ENCODE measurements around the gene GPATCH2L. TPM values are rescaled to one million over a fixed set of nuclear protein-coding genes. Genes with fewer than 3 reads are reported as not detected.

The GPATCH2L gene
- total and polyA plus RNA-seq, 4 donors: 4.3 to 69.9 (median 32.4) TPM

DNA sequence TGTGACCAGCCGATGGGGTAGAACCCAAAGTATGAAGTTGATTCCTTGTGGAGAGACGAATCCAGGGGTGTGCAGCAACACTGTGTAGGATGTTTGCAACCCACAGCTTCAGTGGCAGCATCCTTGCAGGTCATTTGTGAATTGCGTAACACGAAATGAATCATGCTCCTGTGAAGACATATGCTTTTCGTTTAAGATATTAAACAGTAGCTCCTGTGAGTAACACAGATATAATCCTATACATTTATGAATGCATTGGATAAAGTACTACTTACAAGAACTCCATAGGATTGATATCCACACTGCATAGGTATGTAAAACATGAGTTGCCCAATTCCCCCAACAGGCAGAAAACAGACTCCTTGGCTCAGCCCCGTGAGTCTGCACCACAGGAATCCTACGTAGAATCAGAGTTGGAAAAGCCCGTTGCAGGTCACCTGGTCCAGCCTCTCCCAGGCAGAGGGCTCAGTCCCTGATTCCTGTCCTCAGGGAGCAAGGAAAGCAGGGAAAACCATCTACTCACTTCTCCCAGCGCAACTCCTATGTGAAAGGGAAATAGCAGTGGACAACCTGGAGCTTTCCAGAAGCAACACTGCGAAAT, 75.8 kb downstream of the GPATCH2L start:
- TF ChIP-seq CTCF (IDR thresholded peaks at IDR 0.05; ENCODE audit: control extremely low read depth, extremely low read depth): no peak
- 74 to 79% methylated on average over 10 of the region's 10 CpGs for WGBS, 2 donors

DNA sequence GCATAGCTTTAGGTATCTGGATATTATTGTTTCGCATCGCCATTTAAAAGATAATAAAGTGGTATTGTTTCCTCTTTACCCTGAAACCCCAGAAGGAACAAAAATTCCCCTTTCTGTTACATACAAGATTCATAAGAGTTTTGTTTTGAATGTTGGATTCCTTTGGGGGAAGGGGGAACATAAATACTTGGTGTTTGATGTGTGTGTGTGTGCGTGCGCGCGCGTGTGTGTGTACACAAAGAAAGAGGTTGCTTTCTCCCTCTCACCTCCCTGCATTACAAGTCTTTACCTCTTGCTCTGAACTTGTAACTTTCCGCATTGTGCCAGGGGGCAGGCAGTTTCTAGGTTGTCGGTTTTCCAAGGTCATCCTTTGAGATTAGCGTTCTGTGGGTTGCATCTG, 76.4 kb downstream of the GPATCH2L start:
- Histone ChIP-seq H3K9me3 (ENCODE audit: control insufficient read depth in 4 of 4, insufficient read depth in 3 of 4, low read length in 3 of 4) (peaks cover 0 to 1% (median 0%) of the 10 kb centered on the region in 4 donors), H3K4me3 (no peak overlapping the region), H3K27ac (ENCODE audit: low read depth in 1 of 2, low read length in 1 of 2) (no peak overlapping the region), H3K36me3 (ENCODE audit: control insufficient read depth in 4 of 4, insufficient read depth in 4 of 4, low read length in 4 of 4) (no peaks in the 10 kb centered on the region), H3K4me1 (ENCODE audit: control insufficient read depth in 5 of 5, insufficient read depth in 5 of 5, low read length in 5 of 5) (no peaks in the 10 kb centered on the region), H3K27me3 (ENCODE audit: control insufficient read depth in 3 of 3, insufficient read depth in 3 of 3, low read length in 2 of 3) (no peaks in the 10 kb centered on the region), H3K9ac (ENCODE audit: insufficient read depth in 1 of 2, low read length in 2 of 2) (no peak overlapping the region)
- ATAC-seq (ENCODE audit: insufficient read depth, low FRiP score) (no peak), DNase-seq (no peak)
- TF ChIP-seq CTCF (IDR thresholded peaks at IDR 0.05; ENCODE audit: control extremely low read depth, extremely low read depth): no peak
- 78 to 81% methylated on average over 10 of the region's 10 CpGs for WGBS, 2 donors

More for the DNA sequence above, 75.8 kb downstream of the GPATCH2L start:
- Histone ChIP-seq H3K4me3 (no peak overlapping the region), H3K27ac (ENCODE audit: low read depth in 1 of 2, low read length in 1 of 2) (no peak overlapping the region), H3K27me3 (ENCODE audit: control insufficient read depth in 3 of 3, insufficient read depth in 3 of 3, low read length in 2 of 3) (no peaks in the 10 kb centered on the region), H3K9me3 (ENCODE audit: control insufficient read depth in 4 of 4, insufficient read depth in 3 of 4, low read length in 3 of 4) (peaks cover 0 to 1% (median 0%) of the 10 kb centered on the region in 4 donors), H3K36me3 (ENCODE audit: control insufficient read depth in 4 of 4, insufficient read depth in 4 of 4, low read length in 4 of 4) (no peaks in the 10 kb centered on the region), H3K4me1 (ENCODE audit: control insufficient read depth in 5 of 5, insufficient read depth in 5 of 5, low read length in 5 of 5) (no peaks in the 10 kb centered on the region), H3K9ac (ENCODE audit: insufficient read depth in 1 of 2, low read length in 2 of 2) (no peak overlapping the region)
- no peak for ATAC-seq (ENCODE audit: insufficient read depth, low FRiP score)
- DNase-seq: no peak

- Histone ChIP-seq H3K4me3 (no peak overlapping the region), H3K27ac (ENCODE audit: low read depth in 1 of 2, low read length in 1 of 2) (no peak overlapping the region), H3K36me3 (ENCODE audit: control insufficient read depth in 4 of 4, insufficient read depth in 4 of 4, low read length in 4 of 4) (peaks cover 0 to 1% (median 0%) of the 10 kb centered on the region in 4 donors), H3K9ac (ENCODE audit: insufficient read depth in 1 of 2, low read length in 2 of 2) (no peak overlapping the region), H3K27me3 (ENCODE audit: control insufficient read depth in 3 of 3, insufficient read depth in 3 of 3, low read length in 2 of 3) (no peaks in the 10 kb centered on the region), H3K9me3 (ENCODE audit: control insufficient read depth in 4 of 4, insufficient read depth in 3 of 4, low read length in 3 of 4) (peaks cover 0 to 5% (median 0%) of the 10 kb centered on the region in 4 donors), H3K4me1 (ENCODE audit: control insufficient read depth in 5 of 5, insufficient read depth in 5 of 5, low read length in 5 of 5) (no peaks in the 10 kb centered on the region)
- TF ChIP-seq CTCF (IDR thresholded peaks at IDR 0.05; ENCODE audit: control extremely low read depth, extremely low read depth): no peak
- ATAC-seq (ENCODE audit: insufficient read depth, low FRiP score): no peak
- DNase-seq: no peak
- WGBS, 2 donors: 68 to 77% methylated on average over 4 of the region's 4 CpGs
Measured at GRCh38 chr14:76232800-76233199, 81.1 kb downstream of the GPATCH2L start.

- Histone ChIP-seq H3K9ac (ENCODE audit: insufficient read depth in 1 of 2, low read length in 2 of 2) (no peak overlapping the region), H3K4me1 (ENCODE audit: control insufficient read depth in 5 of 5, insufficient read depth in 5 of 5, low read length in 5 of 5) (no peaks in the 10 kb centered on the region), H3K27me3 (ENCODE audit: control insufficient read depth in 3 of 3, insufficient read depth in 3 of 3, low read length in 2 of 3) (no peaks in the 10 kb centered on the region), H3K9me3 (ENCODE audit: control insufficient read depth in 4 of 4, insufficient read depth in 3 of 4, low read length in 3 of 4) (peaks cover 0 to 8% (median 0%) of the 10 kb centered on the region in 4 donors), H3K36me3 (ENCODE audit: control insufficient read depth in 4 of 4, insufficient read depth in 4 of 4, low read length in 4 of 4) (peaks cover 0 to 8% (median 0%) of the 10 kb centered on the region in 4 donors), H3K27ac (ENCODE audit: low read depth in 1 of 2, low read length in 1 of 2) (no peak overlapping the region), H3K4me3 (no peak overlapping the region)
- DNase-seq (no peak), ATAC-seq (ENCODE audit: insufficient read depth, low FRiP score) (no peak)
- no peak for TF ChIP-seq CTCF (IDR thresholded peaks at IDR 0.05; ENCODE audit: control extremely low read depth, extremely low read depth)
- WGBS, 2 donors: 89 to 94% methylated on average over 2 of the region's 2 CpGs
Measured at GRCh38 chr14:76235628-76236027, 83.9 kb downstream of the GPATCH2L start.

Measured in lung (tissue), 12 donors.